H1 (cell line): ENCODE data around the gene IARS2. TPM values are rescaled to one million over a fixed set of nuclear protein-coding genes. Genes with fewer than 3 reads are reported as not detected.

Experiments
- CTCF ChIA-PET: fragments of 300-600 bp; sonication (Branson Sonifier 250); formaldehyde crosslinking; loops from one replicate; lab custom pipeline; 2021; ENCODE audit not compliant: partially characterized antibody; lab: Charles Lee
- POLR2A ChIA-PET: fragments of 300-600 bp; sonication (Branson Sonifier 250); formaldehyde crosslinking; loops from one replicate; lab custom pipeline; 2021; ENCODE audit warnings: inconsistent platforms; ENCODE audit not compliant: partially characterized antibody; lab: Charles Lee
- DNase-seq, 2 experiments: peaks; one replicate each; pipeline versions ENCODE4 v3.0.0 to v3.0.0-alpha.2; 2010 to 2022; ENCODE audit warnings: low spot score in 2 of 2, low read depth in 1 of 2, mixed read lengths in 1 of 2
- FAIRE-seq: peaks from 2 replicates; lab custom pipeline; 2011; peaks lifted over from hg19 to GRCh38; lab: Jason Lieb, UNC
- H2AFZ ChIP-seq: 2 replicates; pipeline ENCODE4 v1.8.1; 2012; ENCODE audit warnings: low read length, inconsistent platforms
- H2AK5ac ChIP-seq: 2 replicates; pipeline ENCODE4 v1.6.1; 2013; ENCODE audit warnings: low read depth, low read length
- H2BK120ac ChIP-seq: replicated peaks from 2 replicates; pipeline ENCODE3; 2013; ENCODE audit warnings: low read depth, low read length, inconsistent platforms
- H2BK12ac ChIP-seq: 2 replicates; pipeline ENCODE4 v1.6.1; 2013; ENCODE audit warnings: low read depth, low read length
- H2BK15ac ChIP-seq: 2 replicates; pipeline ENCODE4 v1.6.1; 2013; ENCODE audit warnings: low read length
- H2BK20ac ChIP-seq: 2 replicates; pipeline ENCODE4 v1.6.1; 2013; ENCODE audit warnings: low read length
- H2BK5ac ChIP-seq: 2 replicates; pipeline ENCODE4 v1.6.1; 2013; ENCODE audit warnings: low read depth, low read length
- H3K14ac ChIP-seq: 2 replicates; pipeline ENCODE4 v1.6.1; 2013; ENCODE audit warnings: inconsistent platforms; ENCODE audit not compliant: insufficient read length
- H3K18ac ChIP-seq: 2 replicates; pipeline ENCODE4 v1.6.1; 2013; ENCODE audit warnings: low read length; ENCODE audit errors: extremely low read depth
- H3K23ac ChIP-seq: 2 replicates; pipeline ENCODE4 v1.6.1; 2013; ENCODE audit warnings: inconsistent platforms; ENCODE audit not compliant: insufficient read length
- H3K23me2 ChIP-seq: 2 replicates; pipeline ENCODE4 v1.6.1; 2013; ENCODE audit warnings: low read depth, low read length
- H3K27ac ChIP-seq: 2 replicates; pipeline ENCODE4 v1.6.1; 2011; ENCODE audit warnings: low read depth, low read length, inconsistent platforms
- H3K27me3 ChIP-seq, 4 experiments: replicated peaks in 1 of 4; 1 replicate in 1 of 4; 2 replicates in 3 of 4; pipeline versions ENCODE4 v1.6.1 to v1.8.1; 2011 to 2013; ENCODE audit warnings: low read length in 3 of 4, mild to moderate bottlenecking in 3 of 4, inconsistent platforms in 2 of 4, mixed read lengths in 2 of 4, moderate library complexity in 1 of 4; ENCODE audit not compliant: control insufficient read depth in 3 of 4, insufficient read depth in 3 of 4; ENCODE audit errors: extremely low read depth in 1 of 4
- H3K36me3 ChIP-seq, 4 experiments: 2 replicates each; pipeline versions ENCODE4 v1.6.1 to v1.8.1; 2011 to 2013; ENCODE audit warnings: mild to moderate bottlenecking in 4 of 4, low read length in 3 of 4, moderate library complexity in 2 of 4, control low read depth in 1 of 4, inconsistent platforms in 1 of 4; ENCODE audit not compliant: insufficient read depth in 4 of 4, control insufficient read depth in 2 of 4
- H3K4ac ChIP-seq: replicated peaks from 2 replicates; pipeline ENCODE3; 2013; ENCODE audit warnings: low read length, low read depth, mixed read lengths, inconsistent platforms; ENCODE audit not compliant: insufficient read length
- H3K4me1 ChIP-seq, 4 experiments: replicated peaks in 1 of 4; 1 replicate in 1 of 4; 2 replicates in 3 of 4; pipeline versions ENCODE4 v1.6.1 to v1.8.1; 2011 to 2013; ENCODE audit warnings: low read length in 3 of 4, inconsistent platforms in 2 of 4, mixed read lengths in 1 of 4; ENCODE audit not compliant: insufficient read depth in 4 of 4, control insufficient read depth in 3 of 4
- H3K4me2 ChIP-seq, 2 experiments: 2 replicates each; pipeline versions ENCODE4 v1.6.1 to v1.8.1; 2011 to 2013; ENCODE audit warnings: low read depth in 2 of 2, low read length in 2 of 2, control low read depth in 1 of 2, inconsistent platforms in 1 of 2, mild to moderate bottlenecking in 1 of 2; ENCODE audit not compliant: insufficient read depth in 1 of 2
- H3K4me3 ChIP-seq, 4 experiments: fragments of 200-600, 300-600 bp in 1 of 4; sonication (generic), shearing (Covaris generic), sonication (Bioruptor Twin) in 1 of 4; 2 replicates each; pipeline versions ENCODE4 v1.5.1 to v1.8.1; 2011 to 2016; ENCODE audit warnings: low read length in 4 of 4, low read depth in 3 of 4, control low read depth in 2 of 4, inconsistent platforms in 2 of 4, mild to moderate bottlenecking in 2 of 4, mixed read lengths in 1 of 4, moderate library complexity in 1 of 4; ENCODE audit not compliant: insufficient read depth in 2 of 4; ENCODE audit errors: extremely low read depth in 1 of 4
- H3K56ac ChIP-seq: replicated peaks from 2 replicates; pipeline ENCODE3; 2013; ENCODE audit warnings: low read depth, mild to moderate bottlenecking, mixed read lengths, low read length, inconsistent platforms; ENCODE audit not compliant: insufficient read length
- H3K79me1 ChIP-seq: 2 replicates; pipeline ENCODE4 v1.6.1; 2013; ENCODE audit warnings: low read depth, low read length, control low read depth
- H3K79me2 ChIP-seq, 2 experiments: 2 replicates each; pipeline versions ENCODE4 v1.6.1 to v1.8.1; 2012 to 2013; ENCODE audit warnings: low read length in 2 of 2, mild to moderate bottlenecking in 2 of 2, inconsistent platforms in 1 of 2; ENCODE audit not compliant: insufficient read depth in 2 of 2, control insufficient read depth in 1 of 2
- H3K9ac ChIP-seq, 4 experiments: replicated peaks in 1 of 4; 1 replicate in 1 of 4; 2 replicates in 3 of 4; pipeline versions ENCODE4 v1.6.1 to v1.8.1; 2011 to 2013; ENCODE audit warnings: low read depth in 3 of 4, low read length in 3 of 4, control low read depth in 2 of 4, mild to moderate bottlenecking in 2 of 4, moderate library complexity in 2 of 4, inconsistent platforms in 1 of 4; ENCODE audit errors: extremely low read depth in 1 of 4
- H3K9me3 ChIP-seq, 2 experiments: 2 replicates each; pipeline versions ENCODE4 v1.6.1 to v1.8.1; 2012 to 2013; ENCODE audit warnings: mild to moderate bottlenecking in 2 of 2, moderate library complexity in 2 of 2, control low read depth in 1 of 2, inconsistent platforms in 1 of 2, low read depth in 1 of 2, low read length in 1 of 2, mixed read lengths in 1 of 2; ENCODE audit not compliant: insufficient read depth in 2 of 2
- H4K20me1 ChIP-seq, 2 experiments: replicated peaks in 1 of 2; 2 replicates each; pipeline versions ENCODE3 to v1.8.1; 2011 to 2013; ENCODE audit warnings: inconsistent platforms in 2 of 2, low read length in 2 of 2, mild to moderate bottlenecking in 1 of 2; ENCODE audit not compliant: insufficient read depth in 2 of 2, control insufficient read depth in 1 of 2
- H4K5ac ChIP-seq: 2 replicates; pipeline ENCODE4 v1.6.1; 2013; ENCODE audit warnings: low read length, low read depth, mixed read lengths, inconsistent platforms; ENCODE audit not compliant: insufficient read length
- H4K8ac ChIP-seq: 2 replicates; pipeline ENCODE4 v1.8.0; 2013; ENCODE audit warnings: mild to moderate bottlenecking, moderate library complexity, low read length, inconsistent platforms; ENCODE audit not compliant: insufficient read depth; ENCODE audit errors: extremely low read depth
- H4K91ac ChIP-seq: replicated peaks from 2 replicates; pipeline ENCODE3; 2013; ENCODE audit warnings: low read length, mixed read lengths, inconsistent platforms; ENCODE audit not compliant: insufficient read length
- RAD21 ChIP-seq, 2 experiments: IDR thresholded peaks in 1 of 2; conservative IDR thresholded peaks in 1 of 2; 2 replicates each; pipeline ENCODE4 v1.6.1; 2011; ENCODE audit warnings: low read depth in 2 of 2, low read length in 2 of 2, improper control_type of control experiment in 1 of 2, inconsistent platforms in 1 of 2, mild to moderate bottlenecking in 1 of 2, moderate library complexity in 1 of 2
- SIX5 ChIP-seq: IDR thresholded peaks from 2 replicates; pipeline ENCODE4 v1.6.1; 2011; ENCODE audit warnings: mild to moderate bottlenecking, low read depth, low read length
- WGBS, 2 experiments: shearing (Covaris generic) in 1 of 2; methylation state at CpG; one replicate each; pipeline versions ENCODE4 v1.1.6 to v1.1.7; 2013 to 2015; ENCODE audit warnings: low lambda C conversion rate in 2 of 2, mixed read lengths in 2 of 2, inconsistent platforms in 1 of 2, low coverage in 1 of 2, missing lambda C conversion rate in 1 of 2; ENCODE audit not compliant: insufficient replicate concordance in 2 of 2, insufficient coverage in 1 of 2, insufficient read length in 1 of 2; ENCODE audit errors: extremely low coverage in 1 of 2, missing lambda C conversion rate in 1 of 2; 5-methylcytosine and 5-hydroxymethylcytosine counted together
- polyA plus RNA-seq, 7 experiments: library from polyadenylated mRNA; depleted of rRNA in 3 of 7; stranded (reverse) in 5 of 7; unstranded in 2 of 7; fragments of >200 nt in 5 of 7; fragments of 200-250 nt in 2 of 7; gene quantifications; 1 replicate in 5 of 7; 2 replicates in 1 of 7; 4 replicates in 1 of 7; pipeline versions ENCODE4 v1.2.1 to v1.2.3, GENCODE V29; 2011 to 2013; ENCODE audit warnings: missing spikeins in 2 of 7, mixed read lengths in 2 of 7
- total RNA-seq: library from RNA; stranded (reverse); fragmentation: NEBNext Ultra II Directional; extraction: Animal tissue kit (Norgen Biotek cat#: 25700); gene quantifications from 2 replicates; pipeline ENCODE4 v1.2.1, GENCODE V29; 2021
- TF ChIP-seq, protein P1 (sequence below), 3 experiments: IDR thresholded peaks; 1 replicate in 2 of 3; 2 replicates in 1 of 3; pipeline versions ENCODE4 v1.5.1 to v1.6.1; 2011; ENCODE audit warnings: low read length in 3 of 3, mild to moderate bottlenecking in 3 of 3, inconsistent platforms in 2 of 3, low read depth in 1 of 3, moderate library complexity in 1 of 3; ENCODE audit not compliant: insufficient read depth in 1 of 3; ENCODE audit errors: control extremely low read depth in 1 of 3

The IARS2 gene
- total and polyA plus RNA-seq, 2 of the 8 experiments (the other 6 are each of a cell fraction or from before 2014, with no cell fraction given), result 15.0 to 69.8 TPM

DNA sequence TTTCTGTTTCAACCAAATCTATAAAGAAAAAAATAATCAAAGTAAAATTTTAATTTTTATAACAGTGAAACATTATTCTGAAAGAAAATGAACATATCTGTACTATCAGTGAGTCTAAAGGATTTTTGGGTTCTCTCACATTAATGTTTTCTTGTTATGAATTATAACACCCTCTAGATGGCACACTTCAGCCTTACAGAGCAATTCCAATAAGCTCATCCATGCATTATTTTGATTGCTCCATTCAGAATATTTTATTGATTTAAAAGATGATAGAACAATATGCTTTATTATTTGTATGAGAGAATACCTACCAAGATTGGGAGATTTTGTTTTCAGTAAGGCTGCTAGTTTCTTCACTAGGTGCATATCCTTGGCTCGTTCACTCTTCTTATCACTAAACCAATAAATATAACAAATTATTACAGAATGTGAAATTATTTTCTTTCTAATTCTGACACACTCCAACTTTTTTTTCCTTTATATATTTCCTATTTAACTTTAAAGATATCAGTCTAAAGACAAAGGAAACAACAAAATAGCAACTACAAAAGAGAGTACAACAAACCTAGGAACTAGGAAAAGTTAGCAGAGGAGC, 95.9 kb downstream of the IARS2 start:
- POLR2A ChIA-PET, result interaction anchor here (1.4 kb wide), 1 partner anchor 9 kb away, joined by 3 read pairs; no protein-coding TSS in a partner anchor

More for the DNA sequence above, 95.9 kb downstream of the IARS2 start:
- Histone ChIP-seq H3K18ac (no peak overlapping the region), H4K20me1 (no peaks in the 10 kb centered on the region), H3K36me3 (peaks cover 7 to 66% (median 29%) of the 10 kb centered on the region in 4 experiments), H4K5ac (no peak overlapping the region), H3K4me3 (no peak overlapping the region), H3K14ac (no peak overlapping the region), H3K4me1 (no peaks in the 10 kb centered on the region), H3K27me3 (no peaks in the 10 kb centered on the region), H3K9me3 (no peaks in the 10 kb centered on the region), H2BK15ac (no peak overlapping the region), H3K4me2 (no peak overlapping the region), H3K4ac (no peak overlapping the region), H2BK5ac (no peak overlapping the region), H4K8ac (no peak overlapping the region), H3K23ac (no peak overlapping the region), H3K23me2 (no peaks in the 10 kb centered on the region), H2AFZ (no peak overlapping the region), H3K79me1 (no peaks in the 10 kb centered on the region), H3K27ac (no peak overlapping the region), H2BK20ac (no peak overlapping the region), H2BK12ac (no peak overlapping the region), H2AK5ac (no peak overlapping the region), H3K9ac (no peak overlapping the region), H3K56ac (no peak overlapping the region), H2BK120ac (no peak overlapping the region), H3K79me2 (no peaks in the 10 kb centered on the region), H4K91ac (no peak overlapping the region)
- no peak for DNase-seq
- 89% methylated on average over 1 of the region's 1 CpG; no CpG with 5 or more reads in 1 of the 2 experiments for WGBS, 2 experiments
- CTCF ChIA-PET, result interaction anchor here (0.7 to 2.5 kb wide), 8 partner anchors 8 to 180 kb away, joined by 3 to 12 read pairs (median 4); no protein-coding TSS in a partner anchor
- FAIRE-seq, result no peak
- TF ChIP-seq SIX5, result no peak
- TF ChIP-seq, protein P1, sequence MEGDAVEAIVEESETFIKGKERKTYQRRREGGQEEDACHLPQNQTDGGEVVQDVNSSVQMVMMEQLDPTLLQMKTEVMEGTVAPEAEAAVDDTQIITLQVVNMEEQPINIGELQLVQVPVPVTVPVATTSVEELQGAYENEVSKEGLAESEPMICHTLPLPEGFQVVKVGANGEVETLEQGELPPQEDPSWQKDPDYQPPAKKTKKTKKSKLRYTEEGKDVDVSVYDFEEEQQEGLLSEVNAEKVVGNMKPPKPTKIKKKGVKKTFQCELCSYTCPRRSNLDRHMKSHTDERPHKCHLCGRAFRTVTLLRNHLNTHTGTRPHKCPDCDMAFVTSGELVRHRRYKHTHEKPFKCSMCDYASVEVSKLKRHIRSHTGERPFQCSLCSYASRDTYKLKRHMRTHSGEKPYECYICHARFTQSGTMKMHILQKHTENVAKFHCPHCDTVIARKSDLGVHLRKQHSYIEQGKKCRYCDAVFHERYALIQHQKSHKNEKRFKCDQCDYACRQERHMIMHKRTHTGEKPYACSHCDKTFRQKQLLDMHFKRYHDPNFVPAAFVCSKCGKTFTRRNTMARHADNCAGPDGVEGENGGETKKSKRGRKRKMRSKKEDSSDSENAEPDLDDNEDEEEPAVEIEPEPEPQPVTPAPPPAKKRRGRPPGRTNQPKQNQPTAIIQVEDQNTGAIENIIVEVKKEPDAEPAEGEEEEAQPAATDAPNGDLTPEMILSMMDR (IDR thresholded peaks at IDR 0.05; ENCODE audit: control extremely low read depth in 1 of 3, insufficient read depth in 1 of 3, low read depth in 1 of 3, low read length in 3 of 3), result peak in 1 of 3 experiments; percentile 29; a peak in 2 of 4 replicates
- peak in 1 of 2 experiments; percentile 46 for TF ChIP-seq RAD21 (IDR thresholded peaks at IDR 0.05 in 1 of 2, conservative IDR thresholded peaks at IDR 0.05 in 1 of 2; ENCODE audit: low read depth in 2 of 2, low read length in 2 of 2)
- TF ChIP-seq, all 59 proteins: peak for 2
